GM12878 (cell line): ENCODE measurements around the gene CTRL. TPM values are rescaled to one million over a fixed set of nuclear protein-coding genes. Genes with fewer than 3 reads are reported as not detected.

Experiments
- ATAC-seq: fragments of 200-7000 bp; cut with Tn5 transposase; 3 replicates; pipeline ENCODE4 v1.9.1; 2020; ENCODE audit warnings: mild to moderate bottlenecking, moderate library complexity
- BruUV-seq: library from RNA; stranded (reverse); fragments of 400-500 nt; replicated peaks from 2 replicates; lab custom pipeline; 2021; lab: Mats Ljungman, UMichigan
- CTCF ChIA-PET: fragments of 300-600 bp; sonication (Branson Sonifier 250); formaldehyde crosslinking; extraction: SDS; loops from one replicate; lab custom pipeline; 2021; ENCODE audit warnings: inconsistent platforms; lab: Yijun Ruan, JAX
- POLR2A ChIA-PET: fragments of 350-600 bp; formaldehyde crosslinking; extraction: SDS; loops from one replicate; lab custom pipeline; 2021; ENCODE audit warnings: inconsistent platforms; lab: Charles Lee
- RAD21 ChIA-PET: fragments of 300-600 bp; sonication (Branson Sonifier 250); formaldehyde crosslinking; loops from one replicate; lab custom pipeline; 2023; ENCODE audit warnings: antibody characterized with exemption; ENCODE audit not compliant: unreplicated experiment; lab: Charles Lee
- SMC1A ChIA-PET: fragments of 300-600 bp; sonication (Branson Sonifier 250); formaldehyde crosslinking; loops from one replicate; lab custom pipeline; 2023; ENCODE audit not compliant: unreplicated experiment, uncharacterized antibody; lab: Charles Lee
- DNase-seq: peaks from one replicate; pipeline ENCODE4 v3.0.0-alpha.2; 2011; ENCODE audit warnings: low read depth, low spot score
- FAIRE-seq: peaks from 3 replicates; lab custom pipeline; 2011; peaks lifted over from hg19 to GRCh38; lab: Jason Lieb, UNC
- H2AFZ ChIP-seq: 2 replicates; pipeline ENCODE4 v1.6.0; 2011; ENCODE audit warnings: low read depth, low read length, control low read depth; ENCODE audit not compliant: control insufficient read depth
- H3K27ac ChIP-seq: 2 replicates; pipeline ENCODE4 v1.5.1; 2011; ENCODE audit warnings: control low read depth; ENCODE audit not compliant: control insufficient read depth, insufficient read depth
- H3K27me3 ChIP-seq, 2 experiments: replicated peaks in 1 of 2; 2 replicates each; pipeline versions ENCODE4 v1.6.0 to v1.6.1; 2011; ENCODE audit warnings: low read length in 1 of 2; ENCODE audit not compliant: control insufficient read depth in 2 of 2, insufficient read depth in 2 of 2
- H3K36me3 ChIP-seq, 2 experiments: 2 replicates each; pipeline ENCODE4 v1.5.1; 2011; ENCODE audit warnings: low read length in 1 of 2; ENCODE audit not compliant: control insufficient read depth in 2 of 2, insufficient read depth in 2 of 2
- H3K4me1 ChIP-seq: 2 replicates; pipeline ENCODE4 v1.6.1; 2011; ENCODE audit warnings: mild to moderate bottlenecking, low read length, moderate library complexity, mixed read lengths; ENCODE audit not compliant: control insufficient read depth, insufficient read depth
- H3K4me2 ChIP-seq: 2 replicates; pipeline ENCODE4 v1.6.0; 2011; ENCODE audit warnings: control low read depth; ENCODE audit not compliant: control insufficient read depth, insufficient read depth
- H3K4me3 ChIP-seq: fragments of 200-600 bp; sonication (generic); 2 replicates; pipeline ENCODE4 v1.5.1; 2016
- H3K79me2 ChIP-seq: 2 replicates; pipeline ENCODE4 v1.6.0; 2011; ENCODE audit warnings: low read length; ENCODE audit not compliant: control insufficient read depth, insufficient read depth
- H3K9ac ChIP-seq: 2 replicates; pipeline ENCODE4 v1.8.0; 2011; ENCODE audit warnings: low read length, control low read depth, mixed read lengths; ENCODE audit not compliant: control insufficient read depth, insufficient read depth
- H3K9me3 ChIP-seq: replicated peaks from 3 replicates; pipeline ENCODE4 v1.5.1; 2011; ENCODE audit warnings: mild to moderate bottlenecking, low read length; ENCODE audit not compliant: control insufficient read depth, insufficient read depth
- H4K20me1 ChIP-seq: 2 replicates; pipeline ENCODE4 v1.6.0; 2011; ENCODE audit not compliant: control insufficient read depth, insufficient read depth
- BHLHE40 ChIP-seq, 2 experiments: fragments of 450-650 bp in 1 of 2; IDR thresholded peaks; 2 replicates each; pipeline ENCODE4 v1.6.1; 2011 to 2017; ENCODE audit warnings: low read depth in 2 of 2, borderline replicate concordance in 1 of 2, improper control_type of control experiment in 1 of 2, low read length in 1 of 2, mild to moderate bottlenecking in 1 of 2
- BMI1 ChIP-seq: fragments of 450-650 bp; IDR thresholded peaks from 2 replicates; pipeline ENCODE4 v1.6.1; 2016; ENCODE audit warnings: mild to moderate bottlenecking, moderate library complexity, borderline replicate concordance
- CBFB ChIP-seq: IDR thresholded peaks from 2 replicates; pipeline ENCODE4 v1.6.1; 2016; ENCODE audit warnings: antibody characterized with exemption, low read depth
- ETV6 ChIP-seq, 2 experiments: fragments of 450-650 bp in 1 of 2; IDR thresholded peaks in 1 of 2; conservative IDR thresholded peaks in 1 of 2; 2 replicates each; pipeline ENCODE4 v1.6.1; 2014; ENCODE audit warnings: antibody characterized with exemption in 1 of 2, borderline replicate concordance in 1 of 2, low read depth in 1 of 2, mild to moderate bottlenecking in 1 of 2, moderate library complexity in 1 of 2
- GABPA ChIP-seq: IDR thresholded peaks from 2 replicates; pipeline ENCODE4 v1.6.1; 2014; ENCODE audit warnings: antibody characterized with exemption, low read depth, mild to moderate bottlenecking, inconsistent platforms
- KAT2A ChIP-seq: conservative IDR thresholded peaks from 2 replicates; pipeline ENCODE4 v1.6.1; 2011; ENCODE audit warnings: low read depth, low read length; ENCODE audit not compliant: control insufficient read depth
- LARP7 ChIP-seq: fragments of 450-650 bp; IDR thresholded peaks from 2 replicates; pipeline ENCODE4 v1.6.1; 2017; ENCODE audit warnings: mild to moderate bottlenecking
- MYC ChIP-seq: IDR thresholded peaks from 2 replicates; pipeline ENCODE4 v1.6.1; 2011; ENCODE audit warnings: mild to moderate bottlenecking, low read length, moderate library complexity, inconsistent platforms; ENCODE audit not compliant: insufficient read depth, insufficient replicate concordance, insufficient read length, severe bottlenecking
- NBN ChIP-seq: fragments of 450-650 bp; IDR thresholded peaks from 2 replicates; pipeline ENCODE4 v1.6.1; 2016
- NR2C2 ChIP-seq: IDR thresholded peaks from 2 replicates; pipeline ENCODE4 v1.6.1; 2011; ENCODE audit warnings: borderline replicate concordance, low read depth; ENCODE audit not compliant: control insufficient read depth, insufficient read length
- PAX5 ChIP-seq: IDR thresholded peaks from 2 replicates; pipeline ENCODE4 v1.6.1; 2011; ENCODE audit warnings: low read depth, low read length, borderline replicate concordance
- RAD21 ChIP-seq: IDR thresholded peaks from 2 replicates; pipeline ENCODE4 v1.6.1; 2011; ENCODE audit warnings: mild to moderate bottlenecking, low read depth, low read length, moderate library complexity; ENCODE audit not compliant: insufficient read depth
- RCOR1 ChIP-seq: conservative IDR thresholded peaks from 2 replicates; pipeline ENCODE4 v1.6.1; 2012; ENCODE audit warnings: low read depth, low read length, improper control_type of control experiment
- ZZZ3 ChIP-seq: IDR thresholded peaks from 2 replicates; pipeline ENCODE4 v1.6.1; 2011; ENCODE audit warnings: low read depth; ENCODE audit not compliant: control insufficient read depth, insufficient read length
- WGBS: methylation state at CpG from one replicate; pipeline ENCODE4 v1.1.6; 2016; ENCODE audit warnings: low lambda C conversion rate; ENCODE audit not compliant: insufficient replicate concordance, insufficient coverage; ENCODE audit errors: missing lambda C conversion rate; 5-methylcytosine and 5-hydroxymethylcytosine counted together
- in situ Hi-C: fragments of 300-500 bp; cut with MboI; formaldehyde crosslinking; loops from 9 replicates; pipeline ENCODE4 v1.14.3; 2018; ENCODE audit warnings: mixed read lengths
- intact Hi-C: fragments of 100-400 bp; cut with micrococcal nuclease; formaldehyde crosslinking; loops from one replicate; pipeline ENCODE4 v1.14.2; 2022; ENCODE audit not compliant: unreplicated experiment
- polyA plus RNA-seq, 11 experiments: library from polyadenylated mRNA; depleted of rRNA in 4 of 11; unstranded in 6 of 11; stranded (reverse) in 5 of 11; fragments of >200 nt; fragmentation: Nextera tagmentation in 4 of 11; fragmentation: Illumina TruSeq in 1 of 11; extraction: Ambion mirVana in 4 of 11; extraction: Trizol in 1 of 11; gene quantifications; 1 replicate in 1 of 11; 2 replicates in 10 of 11; pipeline versions ENCODE4 v1.2.1 to v1.2.3, GENCODE V29; 2011 to 2016; ENCODE audit warnings: inconsistent platforms in 2 of 11, missing spikeins in 2 of 11, low read depth in 1 of 11
- total RNA-seq, 4 experiments: library from RNA; depleted of rRNA in 3 of 4; stranded (reverse); fragments of >200 nt in 3 of 4; fragmentation: Illumina TruSeq in 1 of 4; extraction: Trizol in 1 of 4; gene quantifications; 2 replicates each; pipeline versions ENCODE4 v1.2.1 to v1.2.3, GENCODE V29; 2013 to 2021
- TF ChIP-seq, protein P1 (sequence below): IDR thresholded peaks from 2 replicates; pipeline ENCODE4 v1.6.1; 2012; ENCODE audit warnings: improper control_type of control experiment, low read depth, low read length; ENCODE audit not compliant: insufficient replicate concordance
- TF ChIP-seq, protein P2 (sequence below): fragments of 450-650 bp; IDR thresholded peaks from 2 replicates; pipeline ENCODE4 v1.6.1; 2017; ENCODE audit warnings: antibody characterized with exemption, mild to moderate bottlenecking, moderate library complexity

The CTRL gene
- total and polyA plus RNA-seq, 10 of the 15 experiments (the other 5 are each of a cell fraction or from before 2014, with no cell fraction given), result 1.1 to 4.9 (median 2.6) TPM

DNA sequence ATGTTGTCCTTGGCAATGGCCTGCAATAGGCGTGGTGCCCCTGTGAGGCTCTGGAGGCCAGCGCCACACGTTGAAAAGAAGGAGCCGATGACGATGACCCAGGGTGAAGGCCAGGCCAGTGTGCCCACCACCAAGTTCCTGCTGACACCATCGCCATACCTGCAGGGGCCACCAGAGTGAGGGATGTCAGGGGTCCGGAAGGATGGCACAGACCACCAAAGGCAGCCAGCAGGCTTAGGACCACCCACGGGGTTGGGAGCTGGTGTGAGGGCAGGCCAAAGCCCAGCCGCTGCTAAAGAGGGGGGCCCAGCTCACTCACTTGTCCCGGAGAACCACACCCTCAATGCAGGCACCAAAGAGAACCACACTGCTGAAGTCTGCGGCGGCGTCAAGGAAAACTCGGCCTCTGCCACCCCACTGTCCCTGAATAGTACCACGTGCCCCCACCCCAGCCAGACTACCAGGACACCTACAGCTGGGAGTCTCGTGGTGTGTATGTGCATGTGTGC, 18.7 kb upstream of the CTRL start:
- ChIA-PET POLR2A (no interaction called here), CTCF (interaction anchor here (1.4 kb wide), 1 partner anchor 66 kb away, joined by 3 read pairs; the partner anchor contains the start of gene NRN1L), SMC1A (no interaction called here), RAD21 (no interaction called here)
- Histone ChIP-seq H3K4me2 (no peak overlapping the region), H4K20me1 (no peaks in the 10 kb centered on the region), H3K4me1 (peaks cover 3% of the 10 kb centered on the region; the same call in 1 of the 2 replicates), H3K36me3 (peaks cover 0 to 11% of the 10 kb centered on the region in 2 experiments; a peak in 3 of 4 replicates), H3K27ac (no peak overlapping the region), H3K27me3 (no peaks in the 10 kb centered on the region), H3K4me3 (no peak overlapping the region), H3K79me2 (no peaks in the 10 kb centered on the region), H3K9me3 (no peaks in the 10 kb centered on the region), H2AFZ (no peak overlapping the region), H3K9ac (no peak overlapping the region)
- DNase-seq (no peak), FAIRE-seq (no peak), ATAC-seq (no peak)
- WGBS, result 81% methylated on average over 16 of the region's 16 CpGs
- no TSS peak for BruUV-seq
- intact Hi-C loops (no loop called here), in situ Hi-C loops (no loop called here)
- TF ChIP-seq BHLHE40 (IDR thresholded peaks at IDR 0.05; ENCODE audit: borderline replicate concordance in 1 of 2, low read depth in 2 of 2, low read length in 1 of 2), result no peak
- TF ChIP-seq RAD21, result no peak
- TF ChIP-seq LARP7, result no peak
- TF ChIP-seq, protein P1, sequence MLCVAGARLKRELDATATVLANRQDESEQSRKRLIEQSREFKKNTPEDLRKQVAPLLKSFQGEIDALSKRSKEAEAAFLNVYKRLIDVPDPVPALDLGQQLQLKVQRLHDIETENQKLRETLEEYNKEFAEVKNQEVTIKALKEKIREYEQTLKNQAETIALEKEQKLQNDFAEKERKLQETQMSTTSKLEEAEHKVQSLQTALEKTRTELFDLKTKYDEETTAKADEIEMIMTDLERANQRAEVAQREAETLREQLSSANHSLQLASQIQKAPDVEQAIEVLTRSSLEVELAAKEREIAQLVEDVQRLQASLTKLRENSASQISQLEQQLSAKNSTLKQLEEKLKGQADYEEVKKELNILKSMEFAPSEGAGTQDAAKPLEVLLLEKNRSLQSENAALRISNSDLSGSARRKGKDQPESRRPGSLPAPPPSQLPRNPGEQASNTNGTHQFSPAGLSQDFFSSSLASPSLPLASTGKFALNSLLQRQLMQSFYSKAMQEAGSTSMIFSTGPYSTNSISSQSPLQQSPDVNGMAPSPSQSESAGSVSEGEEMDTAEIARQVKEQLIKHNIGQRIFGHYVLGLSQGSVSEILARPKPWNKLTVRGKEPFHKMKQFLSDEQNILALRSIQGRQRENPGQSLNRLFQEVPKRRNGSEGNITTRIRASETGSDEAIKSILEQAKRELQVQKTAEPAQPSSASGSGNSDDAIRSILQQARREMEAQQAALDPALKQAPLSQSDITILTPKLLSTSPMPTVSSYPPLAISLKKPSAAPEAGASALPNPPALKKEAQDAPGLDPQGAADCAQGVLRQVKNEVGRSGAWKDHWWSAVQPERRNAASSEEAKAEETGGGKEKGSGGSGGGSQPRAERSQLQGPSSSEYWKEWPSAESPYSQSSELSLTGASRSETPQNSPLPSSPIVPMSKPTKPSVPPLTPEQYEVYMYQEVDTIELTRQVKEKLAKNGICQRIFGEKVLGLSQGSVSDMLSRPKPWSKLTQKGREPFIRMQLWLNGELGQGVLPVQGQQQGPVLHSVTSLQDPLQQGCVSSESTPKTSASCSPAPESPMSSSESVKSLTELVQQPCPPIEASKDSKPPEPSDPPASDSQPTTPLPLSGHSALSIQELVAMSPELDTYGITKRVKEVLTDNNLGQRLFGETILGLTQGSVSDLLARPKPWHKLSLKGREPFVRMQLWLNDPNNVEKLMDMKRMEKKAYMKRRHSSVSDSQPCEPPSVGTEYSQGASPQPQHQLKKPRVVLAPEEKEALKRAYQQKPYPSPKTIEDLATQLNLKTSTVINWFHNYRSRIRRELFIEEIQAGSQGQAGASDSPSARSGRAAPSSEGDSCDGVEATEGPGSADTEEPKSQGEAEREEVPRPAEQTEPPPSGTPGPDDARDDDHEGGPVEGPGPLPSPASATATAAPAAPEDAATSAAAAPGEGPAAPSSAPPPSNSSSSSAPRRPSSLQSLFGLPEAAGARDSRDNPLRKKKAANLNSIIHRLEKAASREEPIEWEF, result no peak
- no peak for TF ChIP-seq NR2C2
- TF ChIP-seq GABPA, result no peak
- no peak for TF ChIP-seq MYC
- TF ChIP-seq PAX5, result no peak
- no peak for TF ChIP-seq RCOR1
- TF ChIP-seq ZZZ3, result no peak
- TF ChIP-seq KAT2A, result no peak
- TF ChIP-seq, protein P2, sequence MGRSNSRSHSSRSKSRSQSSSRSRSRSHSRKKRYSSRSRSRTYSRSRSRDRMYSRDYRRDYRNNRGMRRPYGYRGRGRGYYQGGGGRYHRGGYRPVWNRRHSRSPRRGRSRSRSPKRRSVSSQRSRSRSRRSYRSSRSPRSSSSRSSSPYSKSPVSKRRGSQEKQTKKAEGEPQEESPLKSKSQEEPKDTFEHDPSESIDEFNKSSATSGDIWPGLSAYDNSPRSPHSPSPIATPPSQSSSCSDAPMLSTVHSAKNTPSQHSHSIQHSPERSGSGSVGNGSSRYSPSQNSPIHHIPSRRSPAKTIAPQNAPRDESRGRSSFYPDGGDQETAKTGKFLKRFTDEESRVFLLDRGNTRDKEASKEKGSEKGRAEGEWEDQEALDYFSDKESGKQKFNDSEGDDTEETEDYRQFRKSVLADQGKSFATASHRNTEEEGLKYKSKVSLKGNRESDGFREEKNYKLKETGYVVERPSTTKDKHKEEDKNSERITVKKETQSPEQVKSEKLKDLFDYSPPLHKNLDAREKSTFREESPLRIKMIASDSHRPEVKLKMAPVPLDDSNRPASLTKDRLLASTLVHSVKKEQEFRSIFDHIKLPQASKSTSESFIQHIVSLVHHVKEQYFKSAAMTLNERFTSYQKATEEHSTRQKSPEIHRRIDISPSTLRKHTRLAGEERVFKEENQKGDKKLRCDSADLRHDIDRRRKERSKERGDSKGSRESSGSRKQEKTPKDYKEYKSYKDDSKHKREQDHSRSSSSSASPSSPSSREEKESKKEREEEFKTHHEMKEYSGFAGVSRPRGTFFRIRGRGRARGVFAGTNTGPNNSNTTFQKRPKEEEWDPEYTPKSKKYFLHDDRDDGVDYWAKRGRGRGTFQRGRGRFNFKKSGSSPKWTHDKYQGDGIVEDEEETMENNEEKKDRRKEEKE, result no peak
- TF ChIP-seq NBN, result no peak
- no peak for TF ChIP-seq CBFB
- TF ChIP-seq BMI1, result no peak
- no peak for TF ChIP-seq ETV6 (conservative IDR thresholded peaks at IDR 0.05 in 1 of 2, IDR thresholded peaks at IDR 0.05 in 1 of 2; ENCODE audit: borderline replicate concordance in 1 of 2, low read depth in 1 of 2)
